K562 treated with DMSO at 1 percent for 4 hours (cell line): ENCODE measurements around the gene MRPS26. TPM values are rescaled to one million over a fixed set of nuclear protein-coding genes. Genes with fewer than 3 reads are reported as not detected.

Experiments
- total RNA-seq: library from RNA; unstranded; fragments of 300-600 nt; gene quantifications from 2 replicates; pipeline ENCODE4 v1.2.3, GENCODE V29; 2022; ENCODE audit not compliant: insufficient read depth

The MRPS26 gene
- 26.8 and 31.2 TPM in 2 replicates for total RNA-seq

GRCh38 chr20:3045816-3046676, at the start of gene MRPS26:
Gene MRPS26, plus strand, starts transcription at chr20:3046052. Its CDS starts 17 bp downstream, at chr20:3046069.

GRCh38 chr20:3043322-3043721, 2.5 kb upstream of the MRPS26 start, which contains the start of gene GNRH2:
Gene GNRH2, plus strand, starts transcription at chr20:3043622. Its CDS starts 793 bp downstream, at chr20:3044415.

GRCh38 chr20:3071610-3072529, 26.0 kb downstream of the MRPS26 start, which contains the start of gene OXT:
Gene OXT, plus strand, starts transcription at chr20:3071620. Its CDS starts 36 bp downstream, at chr20:3071656.

GRCh38 chr20:3084283-3084985, 38.6 kb downstream of the MRPS26 start, which contains the start of gene AVP:
Gene AVP, minus strand, starts transcription at chr20:3084724. Its CDS starts 50 bp downstream, at chr20:3084674.

Other genes starting within 250 kb of the MRPS26 start
- gene CPXM1, start 245.4 kb upstream of the MRPS26 start, total RNA-seq: 0.67 and 1.1 TPM in 2 replicates
- gene C20orf141, start 231.1 kb upstream of the MRPS26 start, total RNA-seq: not detected in 2 replicates
- not detected in 2 replicates for gene TMEM239, start 229.7 kb upstream of the MRPS26 start, total RNA-seq
- 13.7 and 18.5 TPM in 2 replicates for gene PCED1A, start 205.4 kb upstream of the MRPS26 start, total RNA-seq
- 17.3 and 30.6 TPM in 2 replicates for gene VPS16, start 205.3 kb upstream of the MRPS26 start, total RNA-seq
- gene PTPRA, start 172.6 kb upstream of the MRPS26 start, total RNA-seq: 19.1 and 24.7 TPM in 2 replicates
- not detected in 2 replicates for gene GNRH2, start 2.4 kb upstream of the MRPS26 start, total RNA-seq
- gene OXT, start 25.6 kb downstream of the MRPS26 start, total RNA-seq: not detected in 2 replicates
- not detected in 2 replicates for gene AVP, start 38.7 kb downstream of the MRPS26 start, total RNA-seq
- gene FASTKD5, start 113.8 kb downstream of the MRPS26 start, total RNA-seq: 12.9 and 19.2 TPM in 2 replicates
- 3.0 and 3.7 TPM in 2 replicates for gene UBOX5, start 113.8 kb downstream of the MRPS26 start, total RNA-seq
- gene LZTS3, start 127.5 kb downstream of the MRPS26 start, total RNA-seq: 2.2 and 2.4 TPM in 2 replicates
- 28.3 and 29.0 TPM in 2 replicates for gene DDRGK1, start 158.6 kb downstream of the MRPS26 start, total RNA-seq
- 38.6 and 52.7 TPM in 2 replicates for gene ITPA, start 163.4 kb downstream of the MRPS26 start, total RNA-seq
- gene SLC4A11, start 193.1 kb downstream of the MRPS26 start, total RNA-seq: 0.46 TPM in 1 of 2 replicates, not detected in the other